Measurements from ENCODE around the gene ZBTB39. TPM values are rescaled to one million over a fixed set of nuclear protein-coding genes. Genes with fewer than 3 reads are reported as not detected.

The ZBTB39 gene
- polyA plus RNA-seq, 1 donor from 2014 or later = 6.4 TPM

DNA sequence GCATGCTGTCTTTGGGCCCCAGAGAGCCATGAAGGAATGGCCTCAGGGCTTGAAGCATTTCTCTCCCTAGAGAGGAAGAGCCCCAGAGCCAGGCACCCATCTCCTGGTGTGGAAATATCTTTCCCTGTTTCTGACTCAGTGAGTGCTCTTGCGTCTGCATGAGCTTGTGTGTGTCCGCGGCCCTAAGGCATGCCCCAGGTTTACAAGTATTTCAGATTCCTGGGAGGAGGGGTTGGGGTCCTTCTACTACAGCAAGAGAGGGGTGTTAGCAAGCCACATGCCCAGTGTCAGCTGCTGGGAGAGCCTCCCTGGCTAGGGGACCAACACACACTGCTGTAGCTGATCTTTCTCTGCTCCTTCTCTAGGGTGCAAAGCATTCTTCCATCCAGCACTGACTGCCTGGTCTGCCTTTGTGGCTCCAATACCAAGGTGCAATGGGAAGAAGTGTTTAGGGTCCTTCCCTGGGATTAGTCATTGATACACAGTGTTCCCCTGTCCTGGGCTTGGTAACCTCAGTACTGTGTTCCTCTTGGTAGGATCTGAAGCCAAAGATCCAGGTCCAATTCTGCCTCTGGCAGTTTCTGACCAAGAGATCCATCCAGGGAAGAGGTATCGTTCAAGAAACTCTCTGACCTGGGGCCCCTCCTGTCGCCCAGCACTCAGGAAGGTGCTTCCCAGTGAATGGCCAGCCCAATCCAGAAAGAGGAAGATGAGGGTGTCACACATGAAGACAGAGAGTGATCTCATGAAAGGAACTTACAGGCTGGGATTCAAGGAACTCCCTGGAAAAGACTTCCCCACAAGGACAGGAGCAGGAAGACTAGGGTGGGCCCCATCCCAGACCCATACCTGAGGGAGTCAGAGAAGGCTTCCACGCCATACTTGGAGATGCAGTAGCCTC lies 52.0 kb downstream of the ZBTB39 start:
- Histone ChIP-seq H3K9me2 (ENCODE audit: insufficient read depth, low read length) (no peaks in the 10 kb centered on the region), H3K9me3 (ENCODE audit: low read length) (no peaks in the 10 kb centered on the region), H4K20me1 (ENCODE audit: insufficient read depth) (no peaks in the 10 kb centered on the region), H2AFZ (ENCODE audit: low read depth, low read length) (no peak overlapping the region), H3K4me2 (ENCODE audit: low read length) (no peak overlapping the region), H3F3A (ENCODE audit: insufficient read depth, low read length, poor library complexity, severe bottlenecking) (no peaks in the 10 kb centered on the region), H3K27me3 (ENCODE audit: insufficient read depth, low read depth, low read length) (no peaks in the 10 kb centered on the region), H3K36me3 (ENCODE audit: insufficient read depth, low read length) (no peaks in the 10 kb centered on the region), H3K27ac (ENCODE audit: low read length) (no peak overlapping the region), H3K79me2 (replicated peaks; ENCODE audit: insufficient read depth, low read length) (no peaks in the 10 kb centered on the region), H3K9ac (ENCODE audit: low read length) (no peak overlapping the region), H3K4me3 (ENCODE audit: low read length) (no peak overlapping the region)
- TF ChIP-seq EZH2 (IDR thresholded peaks at IDR 0.05; ENCODE audit: borderline replicate concordance, insufficient read depth, low read length, poor library complexity, severe bottlenecking) = no peak
- TF ChIP-seq TAF1 (IDR thresholded peaks at IDR 0.05; ENCODE audit: low read depth) = no peak
- TF ChIP-seq SMC3 (conservative IDR thresholded peaks at IDR 0.05; ENCODE audit: poor library complexity) = no peak
- TF ChIP-seq POLR2AphosphoS5 (IDR thresholded peaks at IDR 0.05) = no peak
- no peak for TF ChIP-seq MXI1 (conservative IDR thresholded peaks at IDR 0.05; ENCODE audit: poor library complexity, severe bottlenecking)
- no peak for TF ChIP-seq RAD21 (conservative IDR thresholded peaks at IDR 0.05)
- no peak for TF ChIP-seq REST (IDR thresholded peaks at IDR 0.05; ENCODE audit: borderline replicate concordance)
- no peak for TF ChIP-seq EP300 (conservative IDR thresholded peaks at IDR 0.05; ENCODE audit: poor library complexity, severe bottlenecking)
- no peak for TF ChIP-seq CTCF (IDR thresholded peaks at IDR 0.05; ENCODE audit: poor library complexity, severe bottlenecking)

GRCh38 chr12:56953314-56953713 lies 53.0 kb downstream of the ZBTB39 start:
- Histone ChIP-seq H3K36me3 (ENCODE audit: insufficient read depth, low read length) (no peaks in the 10 kb centered on the region), H3K9me3 (ENCODE audit: low read length) (no peaks in the 10 kb centered on the region), H3F3A (ENCODE audit: insufficient read depth, low read length, poor library complexity, severe bottlenecking) (no peaks in the 10 kb centered on the region), H4K20me1 (ENCODE audit: insufficient read depth) (no peaks in the 10 kb centered on the region), H3K27ac (ENCODE audit: low read length) (no peak overlapping the region), H3K9ac (ENCODE audit: low read length) (no peak overlapping the region), H3K79me2 (replicated peaks; ENCODE audit: insufficient read depth, low read length) (no peaks in the 10 kb centered on the region), H3K4me2 (ENCODE audit: low read length) (no peak overlapping the region), H3K9me2 (ENCODE audit: insufficient read depth, low read length) (no peaks in the 10 kb centered on the region), H3K27me3 (ENCODE audit: insufficient read depth, low read depth, low read length) (no peaks in the 10 kb centered on the region), H3K4me3 (ENCODE audit: low read length) (no peak overlapping the region), H2AFZ (ENCODE audit: low read depth, low read length) (no peak overlapping the region)
- no peak for TF ChIP-seq EP300 (conservative IDR thresholded peaks at IDR 0.05; ENCODE audit: poor library complexity, severe bottlenecking)
- TF ChIP-seq MXI1 (conservative IDR thresholded peaks at IDR 0.05; ENCODE audit: poor library complexity, severe bottlenecking) = no peak
- TF ChIP-seq TAF1 (IDR thresholded peaks at IDR 0.05; ENCODE audit: low read depth) = no peak
- TF ChIP-seq CTCF (IDR thresholded peaks at IDR 0.05; ENCODE audit: poor library complexity, severe bottlenecking) = no peak
- TF ChIP-seq SMC3 (conservative IDR thresholded peaks at IDR 0.05; ENCODE audit: poor library complexity) = no peak
- no peak for TF ChIP-seq EZH2 (IDR thresholded peaks at IDR 0.05; ENCODE audit: borderline replicate concordance, insufficient read depth, low read length, poor library complexity, severe bottlenecking)
- TF ChIP-seq REST (IDR thresholded peaks at IDR 0.05; ENCODE audit: borderline replicate concordance) = no peak
- TF ChIP-seq POLR2AphosphoS5 (IDR thresholded peaks at IDR 0.05) = no peak
- TF ChIP-seq RAD21 (conservative IDR thresholded peaks at IDR 0.05) = no peak
